HG03045 (cell line): ENCODE results near the gene NUP50.

Experiments
- ATAC-seq: cut with Tn5 transposase; IDR thresholded peaks from one replicate; pipeline ENCODE4 v1.9.1; 2021; ENCODE audit warnings: mild to moderate bottlenecking, moderate library complexity; ENCODE audit not compliant: unreplicated experiment

Gene NUP50

GRCh38 chr22:45192701-45193187 lies 29.0 kb downstream of the NUP50 start:
- ATAC-seq: no peak

DNA sequence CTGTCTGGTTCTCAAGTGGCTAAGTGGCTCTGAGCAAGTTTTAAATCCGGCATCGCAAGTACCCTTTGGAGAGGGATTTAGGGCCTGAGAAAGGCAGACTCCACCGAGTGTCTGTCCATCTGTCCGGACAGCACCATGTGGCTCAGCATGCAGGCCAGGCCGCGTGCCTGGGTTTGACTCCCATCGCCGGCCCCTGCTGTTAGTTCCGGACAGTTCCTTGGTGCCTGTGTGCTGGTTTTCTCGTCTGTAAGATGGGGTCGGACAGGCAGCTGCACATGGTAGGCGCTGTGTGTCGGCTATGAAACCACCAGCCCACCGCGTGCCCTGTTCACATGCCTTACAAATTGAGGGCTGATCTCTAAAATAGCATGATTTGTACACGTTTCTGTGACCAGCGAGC lies 31.0 kb downstream of the NUP50 start:
- no peak for ATAC-seq

GRCh38 chr22:45195616-45196015 lies 31.9 kb downstream of the NUP50 start:
- ATAC-seq: no peak

DNA sequence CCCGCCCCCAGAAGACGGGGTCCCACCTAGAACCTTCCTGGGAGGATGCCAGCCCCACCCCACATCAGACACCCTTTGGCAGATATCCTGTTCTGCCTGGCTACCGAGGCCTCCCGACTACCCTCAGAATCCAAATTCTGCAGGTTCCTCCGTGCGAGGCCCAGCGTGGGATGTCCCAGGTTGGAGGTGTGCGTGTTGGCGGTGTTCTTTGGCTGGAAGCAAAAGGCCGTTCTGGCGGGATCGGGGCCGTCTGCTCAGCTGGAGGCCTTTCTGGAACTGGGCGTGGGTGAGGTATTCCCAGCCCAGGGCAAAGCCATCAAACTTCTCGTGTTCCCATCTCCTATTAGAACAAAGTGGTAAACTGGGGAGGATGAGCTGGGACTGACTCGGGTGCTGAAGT lies 32.6 kb downstream of the NUP50 start:
- ATAC-seq: no peak

DNA sequence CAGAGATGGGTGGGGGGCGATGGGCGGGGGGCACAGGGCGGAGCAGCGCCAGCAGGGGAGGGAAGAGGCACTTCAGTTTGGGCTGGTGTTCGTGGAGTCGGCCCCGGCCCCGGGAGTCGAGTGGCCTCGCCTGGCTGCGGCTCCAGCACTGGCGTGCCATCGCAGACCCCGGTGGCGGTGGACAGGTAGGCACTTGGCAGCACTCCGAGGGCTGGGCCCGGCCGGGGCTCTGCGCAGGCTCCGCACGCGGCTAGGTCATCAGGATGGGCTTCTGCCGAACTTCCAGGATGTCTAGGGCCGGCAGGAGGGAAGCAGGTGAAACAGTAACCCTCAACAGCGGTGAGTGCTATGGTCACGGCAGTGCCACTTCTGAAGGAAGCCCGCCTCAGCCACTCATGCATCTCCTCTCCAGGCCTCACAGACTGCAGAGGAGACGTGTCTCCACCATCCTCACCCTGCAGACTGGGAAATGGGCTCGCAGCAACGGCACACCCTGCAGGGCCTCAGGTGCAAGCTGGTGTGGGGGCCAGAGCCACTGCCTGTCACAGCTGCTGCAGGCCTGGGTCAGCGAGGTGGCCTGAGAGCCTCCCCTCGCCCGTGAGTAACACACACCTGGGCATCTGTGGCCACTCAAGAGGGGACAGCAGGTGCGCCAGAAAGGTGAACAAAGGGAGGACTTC lies 33.3 kb downstream of the NUP50 start:
- ATAC-seq: no peak

DNA sequence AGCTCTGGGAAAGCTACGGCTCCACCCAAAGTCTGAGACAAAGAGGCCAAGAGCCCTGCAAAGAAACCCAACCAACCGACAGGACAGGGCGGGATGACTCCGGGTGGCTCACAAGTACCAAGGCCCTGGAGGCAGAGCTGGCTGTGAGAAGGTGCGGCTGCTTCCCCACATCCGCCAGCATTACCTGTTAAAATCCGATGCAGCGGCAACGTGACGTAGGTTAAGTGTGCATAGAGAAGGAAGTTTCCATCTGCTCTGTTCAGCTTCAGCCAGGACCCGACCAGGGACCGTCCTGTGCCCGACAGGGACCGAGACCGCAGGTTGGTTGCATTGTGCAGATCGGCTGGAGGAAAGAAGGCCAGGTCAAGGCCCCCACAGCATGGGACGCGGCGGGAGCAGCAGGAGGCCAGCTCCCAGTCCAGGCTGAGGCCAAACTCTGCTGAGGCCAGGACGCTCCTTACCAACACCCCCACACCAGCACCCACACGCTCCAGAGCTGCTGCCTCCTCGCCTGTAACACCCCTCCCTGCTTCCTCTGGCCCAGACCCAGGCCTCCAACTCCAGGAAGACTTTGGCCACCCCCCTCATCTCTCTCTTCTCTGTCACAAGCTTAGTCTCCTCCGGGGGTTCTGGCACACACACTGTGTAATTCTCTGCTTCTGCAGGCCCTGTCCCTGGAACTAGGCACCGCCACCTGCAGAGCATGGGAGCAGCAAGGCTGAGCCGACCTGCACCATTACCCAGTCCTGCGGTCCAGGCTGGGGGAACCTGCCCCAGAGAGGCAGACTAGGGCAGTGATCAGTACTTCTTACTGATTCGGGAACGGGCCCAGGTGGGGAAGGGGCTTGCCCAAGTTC lies 34.1 kb downstream of the NUP50 start:
- no peak for ATAC-seq

- no peak for ATAC-seq
Measured at GRCh38 chr22:45198463-45198795, 34.7 kb downstream of the NUP50 start.

DNA sequence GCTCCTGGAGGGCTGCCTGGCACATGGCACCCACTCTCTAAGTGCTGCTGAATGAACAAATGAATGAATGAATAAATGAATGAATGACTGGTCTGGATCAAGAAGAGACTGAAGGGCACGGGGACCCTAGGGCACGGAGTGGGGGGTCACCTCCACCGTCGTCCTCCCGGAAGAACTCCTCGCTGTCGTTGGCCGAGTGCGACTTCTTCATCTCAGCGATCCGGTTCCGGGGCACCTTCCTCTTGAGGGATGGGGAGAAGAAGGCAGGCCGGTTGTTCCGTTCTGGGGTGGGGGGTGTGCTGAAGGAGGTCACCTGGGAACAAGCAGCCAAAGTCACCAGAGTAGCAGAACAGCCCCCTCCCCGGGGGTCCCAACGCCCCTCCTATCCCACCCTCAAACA lies 36.0 kb downstream of the NUP50 start:
- no peak for ATAC-seq

DNA sequence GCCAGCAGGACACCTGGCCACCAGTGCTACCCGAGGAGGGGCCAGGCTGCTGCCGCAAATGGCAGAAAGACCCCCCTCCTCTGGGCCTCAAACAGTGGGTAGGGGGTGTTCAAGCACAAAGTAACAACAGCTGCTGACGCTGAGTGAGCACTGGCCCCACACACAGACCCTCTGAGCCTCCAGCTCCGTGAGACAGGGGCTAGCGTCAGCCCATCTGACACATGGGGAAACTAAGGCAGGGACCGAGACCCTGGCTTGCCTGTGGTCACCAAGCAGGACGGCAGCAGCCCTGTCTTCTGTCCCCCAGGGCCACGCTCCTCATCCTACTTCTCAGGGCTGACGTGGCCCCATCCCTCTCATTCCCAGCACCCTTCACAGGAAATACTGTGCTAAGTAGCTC lies 36.5 kb downstream of the NUP50 start:
- ATAC-seq: no peak

GRCh38 chr22:45200860-45201511 lies 37.3 kb downstream of the NUP50 start:
- ATAC-seq: no peak

DNA sequence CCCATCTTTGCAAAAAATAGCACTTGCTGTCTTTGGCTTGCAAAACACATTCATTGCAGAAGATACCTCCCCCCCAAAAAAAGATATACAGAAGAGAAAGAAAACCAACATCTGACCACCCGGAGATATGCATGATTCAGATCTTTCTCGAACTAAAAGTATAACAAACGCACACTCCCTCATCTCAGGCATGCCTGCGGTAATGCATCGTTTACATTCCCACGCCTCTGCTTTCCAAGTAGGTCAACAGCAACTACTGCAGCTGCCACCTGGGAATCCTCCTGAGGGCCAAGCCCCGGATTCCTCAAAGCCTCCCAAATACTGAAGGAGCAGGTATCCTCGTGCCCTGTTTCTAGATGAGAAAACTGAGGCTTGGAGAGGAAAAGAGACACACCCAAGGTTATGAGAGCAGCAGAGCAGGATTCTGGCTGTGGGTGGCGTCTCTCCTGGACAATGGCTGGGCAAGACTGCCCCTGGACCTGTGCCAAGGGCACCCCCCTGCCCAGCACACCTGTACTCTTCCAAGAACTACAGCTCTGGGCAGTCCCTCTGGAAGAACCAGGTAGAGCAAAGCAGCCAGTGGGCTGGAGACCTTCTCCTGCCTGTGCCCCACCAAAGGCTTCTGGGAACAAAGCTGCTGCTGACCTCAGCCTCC lies 38.1 kb downstream of the NUP50 start:
- ATAC-seq: no peak

- no peak for ATAC-seq
Measured at GRCh38 chr22:45202333-45203149, 38.8 kb downstream of the NUP50 start.

DNA sequence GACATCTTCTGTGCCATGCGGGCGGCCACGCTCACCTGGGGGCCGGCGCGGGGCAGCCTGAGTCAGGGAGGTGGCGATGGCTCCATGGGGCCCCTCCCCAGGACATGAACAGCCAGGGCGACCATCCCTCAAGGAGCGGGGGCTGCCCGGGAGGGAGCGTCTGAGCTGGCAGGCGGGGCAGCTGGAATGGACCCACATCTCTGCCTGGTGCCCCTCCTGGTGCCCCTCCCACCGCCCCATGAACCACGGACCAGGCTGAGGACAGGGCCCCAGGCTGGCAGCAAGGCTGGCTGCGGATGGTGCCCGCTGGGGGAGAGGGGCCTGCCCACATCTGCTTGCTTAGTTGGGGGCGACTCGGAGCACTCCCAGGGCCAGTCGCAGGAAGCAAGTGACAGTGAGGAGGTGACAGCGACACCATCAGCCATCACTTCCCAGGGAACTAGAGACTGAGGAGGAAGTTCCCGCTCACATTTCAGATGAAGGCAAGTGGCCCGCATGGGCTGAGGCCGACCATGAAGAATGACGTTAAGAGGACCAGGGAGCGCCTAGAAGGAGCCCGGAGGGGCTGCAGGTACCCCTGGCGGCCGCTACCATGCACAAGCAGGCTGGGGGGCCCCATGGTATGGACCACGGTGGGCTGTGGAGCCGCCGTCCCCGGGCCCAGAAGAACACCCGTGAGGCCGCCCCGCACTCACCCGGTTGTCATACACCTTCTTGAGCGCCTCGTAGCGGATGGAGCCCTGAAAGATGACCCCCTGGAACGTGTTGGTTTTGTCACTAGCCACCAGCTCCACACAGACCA lies 39.6 kb downstream of the NUP50 start:
- no peak for ATAC-seq

DNA sequence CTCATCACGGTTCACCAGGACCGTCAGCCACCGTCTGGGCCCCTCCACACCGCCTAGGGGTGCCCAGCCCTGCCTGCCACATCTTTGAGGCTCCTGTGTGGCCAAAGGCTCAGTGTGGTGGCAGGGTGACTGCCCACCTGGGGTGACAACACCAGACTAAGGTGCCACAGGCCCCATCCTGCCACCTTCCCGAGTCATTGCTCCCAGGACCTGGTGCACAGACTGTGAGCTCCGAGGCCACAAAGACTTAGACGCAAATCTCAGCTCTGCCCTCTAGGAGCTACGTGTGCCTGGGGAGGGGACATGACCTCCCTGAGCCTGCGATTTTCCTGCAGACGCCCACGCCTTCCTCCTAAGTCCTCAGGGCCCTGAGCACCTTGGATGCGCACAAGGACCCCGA lies 40.5 kb downstream of the NUP50 start:
- ATAC-seq: no peak

DNA sequence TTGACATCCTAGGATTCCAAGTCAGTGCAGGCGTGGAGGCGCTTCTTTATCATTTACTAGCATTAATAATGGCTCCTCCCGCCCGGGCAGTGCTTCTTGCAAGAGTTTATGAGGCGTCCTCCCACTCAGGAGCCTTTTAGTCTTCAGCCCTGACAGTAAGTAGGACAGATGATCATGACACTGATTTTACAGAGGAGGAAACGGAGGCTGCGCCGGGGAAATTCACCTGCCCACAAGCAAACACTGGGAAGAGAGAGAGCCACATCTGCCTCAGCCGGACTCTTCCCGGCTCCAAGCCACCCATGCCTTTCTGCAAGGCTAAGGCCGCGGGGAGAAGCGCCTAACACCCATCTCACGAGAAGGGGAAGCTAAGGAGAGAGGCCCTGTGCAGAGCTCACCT lies 41.1 kb downstream of the NUP50 start:
- no peak for ATAC-seq

DNA sequence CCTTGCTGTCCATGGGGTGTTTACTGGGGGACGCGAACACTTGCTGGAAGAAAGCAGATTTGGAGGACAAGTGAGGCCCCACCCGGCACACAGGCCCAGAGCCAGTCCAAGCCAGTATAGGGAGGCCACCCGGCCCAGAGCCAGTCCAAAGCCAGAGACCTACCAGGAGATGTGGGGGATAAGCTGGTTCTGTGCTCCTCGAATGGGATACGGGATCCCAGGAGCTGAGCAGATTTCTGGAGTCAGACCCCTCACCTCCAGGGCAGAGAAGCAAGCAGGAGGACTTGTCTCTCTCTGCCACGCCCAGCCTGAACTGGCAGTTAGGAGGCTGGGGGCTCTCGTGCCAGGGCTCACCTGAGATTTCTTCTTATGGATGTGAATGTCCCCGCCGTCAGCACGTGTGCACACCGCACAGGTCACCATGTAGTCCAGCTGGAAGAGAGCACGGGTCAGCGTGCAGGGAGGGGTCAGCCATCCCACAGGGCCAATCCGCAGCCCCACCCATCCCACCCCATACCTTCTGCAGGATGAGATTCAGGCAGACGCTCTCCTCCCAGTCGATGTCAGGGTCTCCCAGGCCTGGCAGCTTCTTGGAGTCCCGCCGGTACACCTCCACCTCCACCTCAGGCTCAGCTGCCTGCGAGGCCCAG lies 41.7 kb downstream of the NUP50 start:
- ATAC-seq: no peak

GRCh38 chr22:45206233-45206632 lies 42.5 kb downstream of the NUP50 start:
- no peak for ATAC-seq

GRCh38 chr22:45207533-45207932 lies 43.8 kb downstream of the NUP50 start:
- ATAC-seq: no peak

- no peak for ATAC-seq
Measured at GRCh38 chr22:45207981-45208664, 44.4 kb downstream of the NUP50 start.
